ENCODE data around the gene PRRT1B.

The PRRT1B gene

GRCh38 chr9:131518553-131518952 is 26.8 kb upstream of the PRRT1B start:
- no peak for TF ChIP-seq FOXP2 (optimal IDR thresholded peaks at IDR 0.05; ENCODE audit: control extremely low read depth, extremely low read length, insufficient read depth)
- no peak for TF ChIP-seq POLR2AphosphoS5 (IDR thresholded peaks at IDR 0.05; ENCODE audit: borderline replicate concordance, low read depth, low read length)
- TF ChIP-seq EZH2 (IDR thresholded peaks at IDR 0.05) = no peak
- Histone ChIP-seq H3K9me3 (ENCODE audit: low read depth, low read length) (no peaks in the 10 kb centered on the region), H3K9ac (ENCODE audit: insufficient read length) (no peak overlapping the region), H3K27ac (no peak overlapping the region), H3K4me3 (no peak overlapping the region), H3K36me3 (ENCODE audit: insufficient read depth, low read length) (peaks cover 43% of the 10 kb centered on the region)
- DNase-seq (ENCODE audit: low read depth, low spot score) = no peak

- peaks cover 53% of the 10 kb centered on the region for H3K36me3 ChIP-seq (ENCODE audit: insufficient read depth, low read length)
- DNase-seq (ENCODE audit: low read depth, low spot score) = no peak
- H3K4me3 ChIP-seq = no peak overlapping the region
- TF ChIP-seq EZH2 (IDR thresholded peaks at IDR 0.05) = no peak
- H3K27ac ChIP-seq = no peak overlapping the region
- H3K9ac ChIP-seq (ENCODE audit: insufficient read length) = no peak overlapping the region
- no peaks in the 10 kb centered on the region for H3K9me3 ChIP-seq (ENCODE audit: low read depth, low read length)
Observed at GRCh38 chr9:131520503-131520902, 24.8 kb upstream of the PRRT1B start.

GRCh38 chr9:131521203-131521602 is 24.1 kb upstream of the PRRT1B start:
- no peak for DNase-seq (ENCODE audit: low read depth, low spot score)
- H3K36me3 ChIP-seq (ENCODE audit: insufficient read depth, low read length) = peaks cover 52% of the 10 kb centered on the region
- H3K9ac ChIP-seq (ENCODE audit: insufficient read length) = no peak overlapping the region
- H3K9me3 ChIP-seq (ENCODE audit: low read depth, low read length) = no peaks in the 10 kb centered on the region
- H3K27ac ChIP-seq = no peak overlapping the region
- no peak for TF ChIP-seq EZH2 (IDR thresholded peaks at IDR 0.05)
- TF ChIP-seq POLR2AphosphoS5 (IDR thresholded peaks at IDR 0.05; ENCODE audit: borderline replicate concordance, low read depth, low read length) = no peak
- no peak for TF ChIP-seq FOXP2 (optimal IDR thresholded peaks at IDR 0.05; ENCODE audit: control extremely low read depth, extremely low read length, insufficient read depth)
- no peak overlapping the region for H3K4me3 ChIP-seq

- H3K27ac ChIP-seq = no peak overlapping the region
- TF ChIP-seq EZH2 (IDR thresholded peaks at IDR 0.05) (no peak), POLR2AphosphoS5 (IDR thresholded peaks at IDR 0.05; ENCODE audit: borderline replicate concordance, low read depth, low read length) (no peak; the same call in 1 of the 2 replicates), FOXP2 (optimal IDR thresholded peaks at IDR 0.05; ENCODE audit: control extremely low read depth, extremely low read length, insufficient read depth) (no peak)
- no peak overlapping the region for H3K9ac ChIP-seq (ENCODE audit: insufficient read length)
- H3K4me3 ChIP-seq = no peak overlapping the region
- no peak for DNase-seq (ENCODE audit: low read depth, low spot score)
- peaks cover 49% of the 10 kb centered on the region for H3K36me3 ChIP-seq (ENCODE audit: insufficient read depth, low read length)
- H3K9me3 ChIP-seq (ENCODE audit: low read depth, low read length) = no peaks in the 10 kb centered on the region
Observed at GRCh38 chr9:131521822-131522221, 23.5 kb upstream of the PRRT1B start.

GRCh38 chr9:131522257-131523085 is 22.9 kb upstream of the PRRT1B start:
- H3K4me3 ChIP-seq = no peak overlapping the region
- no peaks in the 10 kb centered on the region for H3K9me3 ChIP-seq (ENCODE audit: low read depth, low read length)
- no peak overlapping the region for H3K9ac ChIP-seq (ENCODE audit: insufficient read length)
- no peak; the same call in 1 of the 2 replicates for TF ChIP-seq POLR2AphosphoS5 (IDR thresholded peaks at IDR 0.05; ENCODE audit: borderline replicate concordance, low read depth, low read length)
- no peak for TF ChIP-seq EZH2 (IDR thresholded peaks at IDR 0.05)
- no peak for TF ChIP-seq FOXP2 (optimal IDR thresholded peaks at IDR 0.05; ENCODE audit: control extremely low read depth, extremely low read length, insufficient read depth)
- H3K36me3 ChIP-seq (ENCODE audit: insufficient read depth, low read length) = peaks cover 47% of the 10 kb centered on the region
- DNase-seq (ENCODE audit: low read depth, low spot score) = no peak
- no peak overlapping the region for H3K27ac ChIP-seq

- H3K9ac ChIP-seq (ENCODE audit: insufficient read length) = no peak overlapping the region
- TF ChIP-seq FOXP2 (optimal IDR thresholded peaks at IDR 0.05; ENCODE audit: control extremely low read depth, extremely low read length, insufficient read depth) = no peak
- H3K9me3 ChIP-seq (ENCODE audit: low read depth, low read length) = no peaks in the 10 kb centered on the region
- H3K27ac ChIP-seq = no peak overlapping the region
- no peak overlapping the region for H3K4me3 ChIP-seq
- DNase-seq (ENCODE audit: low read depth, low spot score) = no peak
- H3K36me3 ChIP-seq (ENCODE audit: insufficient read depth, low read length) = peaks cover 48% of the 10 kb centered on the region
Observed at GRCh38 chr9:131523086-131523388, 22.3 kb upstream of the PRRT1B start.

GRCh38 chr9:131523451-131524435 is 21.6 kb upstream of the PRRT1B start:
- H3K36me3 ChIP-seq (ENCODE audit: insufficient read depth, low read length) = peaks cover 55% of the 10 kb centered on the region
- peak overlapping the region; percentile 51; the same call in 1 of the 2 replicates for H3K27ac ChIP-seq

GRCh38 chr9:131524665-131525315 is 20.5 kb upstream of the PRRT1B start:
- Histone ChIP-seq H3K27ac (peak overlapping the region; percentile 51; the same call in 1 of the 2 replicates), H3K36me3 (ENCODE audit: insufficient read depth, low read length) (peaks cover 57% of the 10 kb centered on the region), H3K4me3 (no peak overlapping the region), H3K9me3 (ENCODE audit: low read depth, low read length) (no peaks in the 10 kb centered on the region), H3K9ac (ENCODE audit: insufficient read length) (no peak overlapping the region)
- TF ChIP-seq EZH2 (IDR thresholded peaks at IDR 0.05) (no peak), POLR2AphosphoS5 (IDR thresholded peaks at IDR 0.05; ENCODE audit: borderline replicate concordance, low read depth, low read length) (no peak), FOXP2 (optimal IDR thresholded peaks at IDR 0.05; ENCODE audit: control extremely low read depth, extremely low read length, insufficient read depth) (no peak)
- DNase-seq (ENCODE audit: low read depth, low spot score) = no peak

More at GRCh38 chr9:131523451-131524435, 21.6 kb upstream of the PRRT1B start:
- H3K9me3 ChIP-seq (ENCODE audit: low read depth, low read length) = no peaks in the 10 kb centered on the region
- no peak overlapping the region for H3K4me3 ChIP-seq
- no peak for DNase-seq (ENCODE audit: low read depth, low spot score)
- no peak overlapping the region for H3K9ac ChIP-seq (ENCODE audit: insufficient read length)
- no peak for TF ChIP-seq POLR2AphosphoS5 (IDR thresholded peaks at IDR 0.05; ENCODE audit: borderline replicate concordance, low read depth, low read length)
- TF ChIP-seq EZH2 (IDR thresholded peaks at IDR 0.05) = no peak
